HCT116 (cell line): Measurements from ENCODE around the gene GABRA4. TPM values are rescaled to one million over a fixed set of nuclear protein-coding genes. Genes with fewer than 3 reads are reported as not detected.

Experiments used
- ATAC-seq: fragments of 200-7000 bp; cut with Tn5 transposase; 2 replicates; pipeline ENCODE4 v1.9.1; 2020; ENCODE audit warnings: mild to moderate bottlenecking, moderate library complexity
- BruUV-seq: library from RNA; stranded (reverse); fragments of 400-500 nt; replicated peaks from 2 replicates; lab custom pipeline; 2021; lab: Mats Ljungman, UMichigan
- CTCF ChIA-PET: fragments of 300-600 bp; sonication (Branson Sonifier 250); formaldehyde crosslinking; loops from one replicate; lab custom pipeline; 2021; ENCODE audit warnings: antibody characterized with exemption; lab: Charles Lee
- POLR2A ChIA-PET: fragments of 300-600, 350-600 bp; sonication (Branson Sonifier 250); formaldehyde crosslinking; loops from one replicate; lab custom pipeline; 2021; ENCODE audit warnings: antibody characterized with exemption; lab: Charles Lee
- RAD21 ChIA-PET, 2 experiments: fragments of 300-600 bp; sonication (Branson Sonifier 250); formaldehyde crosslinking; loops; one replicate each; lab custom pipeline; 2023; ENCODE audit warnings: low total read pairs in 2 of 2; ENCODE audit not compliant: uncharacterized antibody in 2 of 2, unreplicated experiment in 2 of 2, low non-redundant PET in 1 of 2; lab: Charles Lee
- DNase-seq: peaks from one replicate; pipeline ENCODE4 v3.0.0-alpha.2; 2010; ENCODE audit warnings: low read depth, low spot score
- H2AFZ ChIP-seq: fragments of 200-600 bp; shearing (Covaris generic), sonication (generic); 2 replicates; pipeline ENCODE4 v1.6.1; 2017; ENCODE audit warnings: low read depth, mixed run types, mixed read lengths, antibody characterized with exemption, low read length; ENCODE audit not compliant: poor library complexity, severe bottlenecking
- H3K27ac ChIP-seq: 2 replicates; pipeline ENCODE4 v1.5.1; 2012; ENCODE audit warnings: low read depth, low read length
- H3K27me3 ChIP-seq: fragments of 200-600 bp; sonication (generic); 2 replicates; pipeline ENCODE4 v1.6.1; 2016; ENCODE audit warnings: mixed run types, low read length, mixed read lengths; ENCODE audit not compliant: insufficient read depth
- H3K36me3 ChIP-seq, 2 experiments: fragments of 200-500 bp in 1 of 2; fragments of 200-600 bp in 1 of 2; sonication (Bioruptor generic) in 1 of 2; sonication (generic) in 1 of 2; 2 replicates each; pipeline versions ENCODE4 v1.5.1 to v1.6.1; 2014 to 2016; ENCODE audit warnings: low read length in 2 of 2, inconsistent platforms in 1 of 2, mixed read lengths in 1 of 2, mixed run types in 1 of 2; ENCODE audit not compliant: insufficient read depth in 2 of 2, control insufficient read depth in 1 of 2
- H3K4me1 ChIP-seq, 2 experiments: fragments of 200-600 bp in 1 of 2; sonication (generic) in 1 of 2; 2 replicates each; pipeline versions ENCODE4 v1.5.1 to v1.6.1; 2012 to 2017; ENCODE audit warnings: low read length in 2 of 2, inconsistent platforms in 1 of 2, mild to moderate bottlenecking in 1 of 2, mixed read lengths in 1 of 2, mixed run types in 1 of 2, moderate library complexity in 1 of 2; ENCODE audit not compliant: insufficient read depth in 2 of 2, control insufficient read depth in 1 of 2
- H3K4me2 ChIP-seq: fragments of 200-600 bp; sonication (generic); 2 replicates; pipeline ENCODE4 v1.6.1; 2017; ENCODE audit warnings: mixed run types, low read length, mixed read lengths
- H3K4me3 ChIP-seq, 2 experiments: fragments of 200-600 bp in 1 of 2; sonication (generic) in 1 of 2; replicated peaks in 1 of 2; 2 replicates each; pipeline ENCODE4 v1.5.1; 2011 to 2016; ENCODE audit warnings: low read length in 2 of 2, control low read depth in 1 of 2, low read depth in 1 of 2, mild to moderate bottlenecking in 1 of 2, mixed read lengths in 1 of 2, mixed run types in 1 of 2
- H3K79me2 ChIP-seq: fragments of 200-600 bp; sonication (generic); 2 replicates; pipeline ENCODE4 v1.6.1; 2017; ENCODE audit warnings: mild to moderate bottlenecking, mixed run types, low read length, moderate library complexity, mixed read lengths; ENCODE audit not compliant: insufficient read depth
- H3K9ac ChIP-seq: fragments of 200-600 bp; sonication (generic); 2 replicates; pipeline ENCODE4 v1.6.1; 2016; ENCODE audit warnings: low read length, mixed read lengths
- H3K9me2 ChIP-seq: fragments of 200-600 bp; sonication (generic), shearing (Covaris generic); 2 replicates; pipeline ENCODE4 v1.6.1; 2017; ENCODE audit warnings: mixed run types, mild to moderate bottlenecking, moderate library complexity; ENCODE audit not compliant: insufficient read depth
- H3K9me3 ChIP-seq, 2 experiments: fragments of 200-500 bp in 1 of 2; fragments of 200-600 bp in 1 of 2; sonication (Bioruptor generic) in 1 of 2; sonication (generic) in 1 of 2; 2 replicates each; pipeline ENCODE4 v1.6.1; 2014 to 2017; ENCODE audit warnings: low read length in 2 of 2, mixed read lengths in 2 of 2, inconsistent platforms in 1 of 2, low read depth in 1 of 2, mild to moderate bottlenecking in 1 of 2, mixed run types in 1 of 2, moderate library complexity in 1 of 2; ENCODE audit not compliant: control insufficient read depth in 1 of 2, insufficient read depth in 1 of 2
- H4K20me1 ChIP-seq: fragments of 200-600 bp; sonication (generic), shearing (Covaris generic); 2 replicates; pipeline ENCODE4 v1.6.1; 2017; ENCODE audit warnings: mixed run types, mild to moderate bottlenecking, moderate library complexity; ENCODE audit not compliant: insufficient read depth
- CBX3 ChIP-seq: IDR thresholded peaks from 2 replicates; pipeline ENCODE4 v1.6.1; 2012; ENCODE audit warnings: low read depth
- CEBPB ChIP-seq: IDR thresholded peaks from 2 replicates; pipeline ENCODE4 v1.6.1; 2012; ENCODE audit warnings: low read depth
- EGR1 ChIP-seq: IDR thresholded peaks from 2 replicates; pipeline ENCODE4 v1.6.1; 2012; ENCODE audit warnings: low read depth
- EZH2 ChIP-seq: fragments of 200-600 bp; sonication (generic); IDR thresholded peaks from 2 replicates; pipeline ENCODE4 v1.6.1; 2017; ENCODE audit warnings: antibody characterized with exemption, mixed run types
- FOSL1 ChIP-seq: IDR thresholded peaks from 2 replicates; pipeline ENCODE4 v1.6.1; 2012; ENCODE audit warnings: low read depth
- JUND ChIP-seq: IDR thresholded peaks from 2 replicates; pipeline ENCODE4 v1.6.1; 2012
- POLR2A ChIP-seq: IDR thresholded peaks from 2 replicates; pipeline ENCODE4 v1.7.0; 2011; ENCODE audit warnings: borderline replicate concordance; ENCODE audit not compliant: insufficient read depth, insufficient read length; ENCODE audit errors: extremely low read depth
- POLR2AphosphoS5 ChIP-seq: IDR thresholded peaks from 2 replicates; pipeline ENCODE4 v1.6.1; 2011; ENCODE audit warnings: mild to moderate bottlenecking, low read depth, low read length, moderate library complexity
- RAD21 ChIP-seq: IDR thresholded peaks from 2 replicates; pipeline ENCODE4 v1.6.1; 2012; ENCODE audit warnings: low read depth, mild to moderate bottlenecking
- SIN3A ChIP-seq: IDR thresholded peaks from 2 replicates; pipeline ENCODE4 v1.6.1; 2012; ENCODE audit warnings: low read depth
- SP1 ChIP-seq: IDR thresholded peaks from 2 replicates; pipeline ENCODE4 v1.6.1; 2012; ENCODE audit warnings: low read depth
- SRF ChIP-seq: IDR thresholded peaks from 2 replicates; pipeline ENCODE4 v1.6.1; 2012; ENCODE audit warnings: low read depth
- YY1 ChIP-seq: IDR thresholded peaks from 2 replicates; pipeline ENCODE4 v1.6.1; 2011; ENCODE audit warnings: low read length, low read depth, moderate library complexity, mild to moderate bottlenecking; ENCODE audit not compliant: insufficient replicate concordance; ENCODE audit errors: extremely low read depth
- ZFX ChIP-seq: fragments of 450-650 bp; IDR thresholded peaks from 2 replicates; pipeline ENCODE4 v1.6.1; 2017
- ZNF274 ChIP-seq: fragments of 200-500 bp; sonication (Bioruptor generic); IDR thresholded peaks from 2 replicates; pipeline ENCODE4 v1.6.1; 2014; ENCODE audit warnings: mild to moderate bottlenecking, low read depth, low read length, inconsistent platforms
- intact Hi-C: fragments of 100-400 bp; cut with micrococcal nuclease; formaldehyde crosslinking; loops from 2 replicates; pipeline ENCODE4 v1.10.0; 2022
- total RNA-seq: library from RNA; stranded (reverse); gene quantifications from one replicate; pipeline ENCODE4 v1.2.1, GENCODE V29; 2021; ENCODE audit not compliant: unreplicated experiment
- TF ChIP-seq, protein P1 (sequence below): IDR thresholded peaks from 2 replicates; pipeline ENCODE4 v1.6.1; 2011; ENCODE audit warnings: mild to moderate bottlenecking, low read length, moderate library complexity; ENCODE audit not compliant: insufficient replicate concordance; ENCODE audit errors: extremely low read depth
- TF ChIP-seq, protein P2 (sequence below): IDR thresholded peaks from 2 replicates; pipeline ENCODE4 v1.6.1; 2012; ENCODE audit warnings: low read depth
- TF ChIP-seq, protein P3 (sequence below): IDR thresholded peaks from 2 replicates; pipeline ENCODE4 v1.6.1; 2012
- TF ChIP-seq, protein P4 (sequence below): IDR thresholded peaks from 2 replicates; pipeline ENCODE4 v1.6.1; 2012
- TF ChIP-seq, protein P5 (sequence below), 3 experiments: fragments of 200-600 bp in 1 of 3; sonication (generic) in 1 of 3; IDR thresholded peaks in 2 of 3; conservative IDR thresholded peaks in 1 of 3; 2 replicates each; pipeline ENCODE4 v1.5.1; 2012 to 2017; ENCODE audit warnings: low read depth in 2 of 3, low read length in 2 of 3, antibody characterized with exemption in 1 of 3, borderline replicate concordance in 1 of 3, control low read depth in 1 of 3, mild to moderate bottlenecking in 1 of 3, mixed read lengths in 1 of 3, mixed run types in 1 of 3, moderate library complexity in 1 of 3; ENCODE audit not compliant: insufficient read depth in 1 of 3

GABRA4 gene
- total RNA-seq, 1 experiment from 2014 or later = not detected

DNA sequence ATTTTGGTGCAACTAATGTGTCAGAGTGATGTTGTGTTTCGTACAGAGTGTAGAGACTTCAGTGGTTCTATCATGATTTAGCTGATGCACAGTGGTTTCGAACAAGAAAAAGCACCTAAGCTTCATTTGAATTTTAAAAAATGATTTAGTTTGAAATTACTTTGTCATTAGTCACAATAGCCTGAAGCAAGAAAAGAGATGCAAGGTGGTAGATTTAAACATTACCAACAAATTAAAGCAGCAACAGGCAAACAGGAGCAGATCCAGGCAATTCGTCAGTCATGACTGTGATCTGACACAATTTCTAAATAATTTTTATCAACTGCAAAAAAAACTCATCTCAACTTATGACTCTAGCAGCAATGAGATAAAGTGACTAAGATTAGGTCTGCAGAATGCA lies 59.7 kb downstream of the GABRA4 start:
- intact Hi-C loops = loop anchor here (10.0 kb wide), 1 partner anchor 451 kb away; no protein-coding TSS in a partner anchor

More for the DNA sequence above, 59.7 kb downstream of the GABRA4 start:
- ChIA-PET POLR2A (no interaction called here), CTCF (no interaction called here), RAD21 (no interaction called here)
- Histone ChIP-seq H3K9me3 (no peaks in the 10 kb centered on the region; a peak in 2 of 4 replicates), H2AFZ (no peak overlapping the region), H3K9me2 (no peaks in the 10 kb centered on the region), H3K4me3 (no peak overlapping the region), H3K4me2 (no peak overlapping the region), H3K27me3 (no peaks in the 10 kb centered on the region), H3K27ac (no peak overlapping the region), H3K79me2 (no peaks in the 10 kb centered on the region), H3K9ac (no peak overlapping the region), H4K20me1 (no peaks in the 10 kb centered on the region), H3K36me3 (no peaks in the 10 kb centered on the region), H3K4me1 (no peaks in the 10 kb centered on the region)
- ATAC-seq (no peak), DNase-seq (no peak)
- TF ChIP-seq, protein P1, sequence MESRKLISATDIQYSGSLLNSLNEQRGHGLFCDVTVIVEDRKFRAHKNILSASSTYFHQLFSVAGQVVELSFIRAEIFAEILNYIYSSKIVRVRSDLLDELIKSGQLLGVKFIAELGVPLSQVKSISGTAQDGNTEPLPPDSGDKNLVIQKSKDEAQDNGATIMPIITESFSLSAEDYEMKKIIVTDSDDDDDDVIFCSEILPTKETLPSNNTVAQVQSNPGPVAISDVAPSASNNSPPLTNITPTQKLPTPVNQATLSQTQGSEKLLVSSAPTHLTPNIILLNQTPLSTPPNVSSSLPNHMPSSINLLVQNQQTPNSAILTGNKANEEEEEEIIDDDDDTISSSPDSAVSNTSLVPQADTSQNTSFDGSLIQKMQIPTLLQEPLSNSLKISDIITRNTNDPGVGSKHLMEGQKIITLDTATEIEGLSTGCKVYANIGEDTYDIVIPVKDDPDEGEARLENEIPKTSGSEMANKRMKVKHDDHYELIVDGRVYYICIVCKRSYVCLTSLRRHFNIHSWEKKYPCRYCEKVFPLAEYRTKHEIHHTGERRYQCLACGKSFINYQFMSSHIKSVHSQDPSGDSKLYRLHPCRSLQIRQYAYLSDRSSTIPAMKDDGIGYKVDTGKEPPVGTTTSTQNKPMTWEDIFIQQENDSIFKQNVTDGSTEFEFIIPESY = no peak
- no peak for TF ChIP-seq CBX3
- TF ChIP-seq EGR1 = no peak
- no peak for TF ChIP-seq SIN3A
- TF ChIP-seq JUND = no peak
- TF ChIP-seq, protein P2, sequence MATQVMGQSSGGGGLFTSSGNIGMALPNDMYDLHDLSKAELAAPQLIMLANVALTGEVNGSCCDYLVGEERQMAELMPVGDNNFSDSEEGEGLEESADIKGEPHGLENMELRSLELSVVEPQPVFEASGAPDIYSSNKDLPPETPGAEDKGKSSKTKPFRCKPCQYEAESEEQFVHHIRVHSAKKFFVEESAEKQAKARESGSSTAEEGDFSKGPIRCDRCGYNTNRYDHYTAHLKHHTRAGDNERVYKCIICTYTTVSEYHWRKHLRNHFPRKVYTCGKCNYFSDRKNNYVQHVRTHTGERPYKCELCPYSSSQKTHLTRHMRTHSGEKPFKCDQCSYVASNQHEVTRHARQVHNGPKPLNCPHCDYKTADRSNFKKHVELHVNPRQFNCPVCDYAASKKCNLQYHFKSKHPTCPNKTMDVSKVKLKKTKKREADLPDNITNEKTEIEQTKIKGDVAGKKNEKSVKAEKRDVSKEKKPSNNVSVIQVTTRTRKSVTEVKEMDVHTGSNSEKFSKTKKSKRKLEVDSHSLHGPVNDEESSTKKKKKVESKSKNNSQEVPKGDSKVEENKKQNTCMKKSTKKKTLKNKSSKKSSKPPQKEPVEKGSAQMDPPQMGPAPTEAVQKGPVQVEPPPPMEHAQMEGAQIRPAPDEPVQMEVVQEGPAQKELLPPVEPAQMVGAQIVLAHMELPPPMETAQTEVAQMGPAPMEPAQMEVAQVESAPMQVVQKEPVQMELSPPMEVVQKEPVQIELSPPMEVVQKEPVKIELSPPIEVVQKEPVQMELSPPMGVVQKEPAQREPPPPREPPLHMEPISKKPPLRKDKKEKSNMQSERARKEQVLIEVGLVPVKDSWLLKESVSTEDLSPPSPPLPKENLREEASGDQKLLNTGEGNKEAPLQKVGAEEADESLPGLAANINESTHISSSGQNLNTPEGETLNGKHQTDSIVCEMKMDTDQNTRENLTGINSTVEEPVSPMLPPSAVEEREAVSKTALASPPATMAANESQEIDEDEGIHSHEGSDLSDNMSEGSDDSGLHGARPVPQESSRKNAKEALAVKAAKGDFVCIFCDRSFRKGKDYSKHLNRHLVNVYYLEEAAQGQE = no peak
- TF ChIP-seq, protein P3, sequence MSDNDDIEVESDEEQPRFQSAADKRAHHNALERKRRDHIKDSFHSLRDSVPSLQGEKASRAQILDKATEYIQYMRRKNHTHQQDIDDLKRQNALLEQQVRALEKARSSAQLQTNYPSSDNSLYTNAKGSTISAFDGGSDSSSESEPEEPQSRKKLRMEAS = no peak
- TF ChIP-seq RAD21 = no peak
- TF ChIP-seq FOSL1 = no peak
- TF ChIP-seq, protein P4, sequence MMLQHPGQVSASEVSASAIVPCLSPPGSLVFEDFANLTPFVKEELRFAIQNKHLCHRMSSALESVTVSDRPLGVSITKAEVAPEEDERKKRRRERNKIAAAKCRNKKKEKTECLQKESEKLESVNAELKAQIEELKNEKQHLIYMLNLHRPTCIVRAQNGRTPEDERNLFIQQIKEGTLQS = no peak
- TF ChIP-seq ZFX = no peak
- TF ChIP-seq POLR2A = no peak
- no peak for TF ChIP-seq ZNF274
- no peak for TF ChIP-seq SP1
- no peak for TF ChIP-seq SRF
- TF ChIP-seq POLR2AphosphoS5 = no peak
- TF ChIP-seq, protein P5, sequence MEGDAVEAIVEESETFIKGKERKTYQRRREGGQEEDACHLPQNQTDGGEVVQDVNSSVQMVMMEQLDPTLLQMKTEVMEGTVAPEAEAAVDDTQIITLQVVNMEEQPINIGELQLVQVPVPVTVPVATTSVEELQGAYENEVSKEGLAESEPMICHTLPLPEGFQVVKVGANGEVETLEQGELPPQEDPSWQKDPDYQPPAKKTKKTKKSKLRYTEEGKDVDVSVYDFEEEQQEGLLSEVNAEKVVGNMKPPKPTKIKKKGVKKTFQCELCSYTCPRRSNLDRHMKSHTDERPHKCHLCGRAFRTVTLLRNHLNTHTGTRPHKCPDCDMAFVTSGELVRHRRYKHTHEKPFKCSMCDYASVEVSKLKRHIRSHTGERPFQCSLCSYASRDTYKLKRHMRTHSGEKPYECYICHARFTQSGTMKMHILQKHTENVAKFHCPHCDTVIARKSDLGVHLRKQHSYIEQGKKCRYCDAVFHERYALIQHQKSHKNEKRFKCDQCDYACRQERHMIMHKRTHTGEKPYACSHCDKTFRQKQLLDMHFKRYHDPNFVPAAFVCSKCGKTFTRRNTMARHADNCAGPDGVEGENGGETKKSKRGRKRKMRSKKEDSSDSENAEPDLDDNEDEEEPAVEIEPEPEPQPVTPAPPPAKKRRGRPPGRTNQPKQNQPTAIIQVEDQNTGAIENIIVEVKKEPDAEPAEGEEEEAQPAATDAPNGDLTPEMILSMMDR (IDR thresholded peaks at IDR 0.05 in 2 of 3, conservative IDR thresholded peaks at IDR 0.05 in 1 of 3; ENCODE audit: borderline replicate concordance in 1 of 3, insufficient read depth in 1 of 3, low read depth in 2 of 3, low read length in 2 of 3) = no peak
- no peak for TF ChIP-seq YY1
- no peak for TF ChIP-seq EZH2
- TF ChIP-seq CEBPB = no peak
- no TSS peak for BruUV-seq
